HepG2 (cell line): ENCODE results near the gene SRSF2. TPM values are rescaled to one million over a fixed set of nuclear protein-coding genes. Genes with fewer than 3 reads are reported as not detected.

Source experiments
- CCDC6 ChIP-seq: sonication (generic); formaldehyde crosslinking; IDR thresholded peaks from 2 replicates; pipeline ENCODE4 v1.8.1; 2022; ENCODE audit warnings: mild to moderate bottlenecking, missing genetic modification reagents, moderate library complexity
- CEBPB ChIP-seq: IDR thresholded peaks from 2 replicates; pipeline ENCODE4 v1.6.1; 2011; ENCODE audit warnings: low read depth, low read length, improper control_type of control experiment, borderline replicate concordance
- GLI4 ChIP-seq: sonication (generic); formaldehyde crosslinking; IDR thresholded peaks from 2 replicates; pipeline ENCODE4 v1.5.1; 2020; ENCODE audit warnings: missing genetic modification reagents, mild to moderate bottlenecking, moderate library complexity, borderline replicate concordance
- HOXD1 ChIP-seq: sonication (generic); formaldehyde crosslinking; IDR thresholded peaks from 2 replicates; pipeline ENCODE4 v1.5.0; 2020; ENCODE audit warnings: missing genetic modification reagents
- MLLT10 ChIP-seq: sonication (generic); formaldehyde crosslinking; IDR thresholded peaks from 2 replicates; pipeline ENCODE4 v1.4.0; 2020; ENCODE audit warnings: missing genetic modification reagents
- POLR2AphosphoS5 ChIP-seq: IDR thresholded peaks from 2 replicates; pipeline ENCODE4 v1.6.1; 2012; ENCODE audit warnings: low read depth, low read length
- RAD51 ChIP-seq: fragments of 450-650 bp; IDR thresholded peaks from 2 replicates; pipeline ENCODE4 v1.6.1; 2016; ENCODE audit warnings: borderline replicate concordance
- SUZ12 ChIP-seq: fragments of 150-350 bp; IDR thresholded peaks from 2 replicates; pipeline ENCODE4 v1.6.1; 2014; ENCODE audit warnings: low read depth, low read length
- THYN1 ChIP-seq: sonication (generic); formaldehyde crosslinking; IDR thresholded peaks from 2 replicates; pipeline ENCODE4 v1.8.1; 2023; ENCODE audit warnings: low read depth, mild to moderate bottlenecking, moderate library complexity, missing genetic modification reagents, borderline replicate concordance
- ZNF577 ChIP-seq: sonication (generic); formaldehyde crosslinking; IDR thresholded peaks from 2 replicates; pipeline ENCODE4 v1.4.0; 2020; ENCODE audit warnings: mild to moderate bottlenecking, low read depth, missing genetic modification reagents, borderline replicate concordance
- ZNF615 ChIP-seq: sonication (generic); formaldehyde crosslinking; IDR thresholded peaks from 2 replicates; pipeline ENCODE4 v1.5.0; 2020; ENCODE audit warnings: mild to moderate bottlenecking, missing genetic modification reagents, borderline replicate concordance
- ZNF772 ChIP-seq: sonication (generic); formaldehyde crosslinking; IDR thresholded peaks from 2 replicates; pipeline ENCODE4 v1.5.0; 2020; ENCODE audit warnings: mild to moderate bottlenecking, missing genetic modification reagents
- ZNF788 ChIP-seq: sonication (generic); formaldehyde crosslinking; IDR thresholded peaks from 2 replicates; pipeline ENCODE4 v1.5.0; 2020; ENCODE audit warnings: mild to moderate bottlenecking, missing genetic modification reagents, borderline replicate concordance
- polyA plus RNA-seq, 8 experiments: library from polyadenylated mRNA; depleted of rRNA in 3 of 8; stranded (reverse) in 7 of 8; unstranded in 1 of 8; fragments of >200 nt; fragmentation: Illumina TruSeq in 4 of 8; extraction: Trizol in 4 of 8; gene quantifications; 2 replicates each; pipeline versions ENCODE4 v1.2.1 to v1.2.3, GENCODE V29; 2011 to 2016; ENCODE audit warnings: low read depth in 4 of 8, missing spikeins in 1 of 8, mixed read lengths in 1 of 8; ENCODE audit not compliant: insufficient read depth in 1 of 8
- total RNA-seq, 5 experiments: library from RNA; depleted of rRNA; stranded (reverse); fragments of >200 nt; fragmentation: Illumina TruSeq; extraction: Trizol; gene quantifications; 2 replicates each; pipeline ENCODE4 v1.2.3, GENCODE V29; 2016; ENCODE audit warnings: low read depth in 1 of 5
- TF ChIP-seq, protein P1 (sequence below): sonication (generic); formaldehyde crosslinking; IDR thresholded peaks from 2 replicates; pipeline ENCODE4 v1.5.0; 2020; ENCODE audit warnings: mild to moderate bottlenecking, missing genetic modification reagents
- TF ChIP-seq, protein P2 (sequence below): sonication (generic); formaldehyde crosslinking; IDR thresholded peaks from 2 replicates; pipeline ENCODE4 v1.4.0; 2020; ENCODE audit warnings: missing genetic modification reagents, borderline replicate concordance
- TF ChIP-seq, protein P3 (sequence below): sonication (generic); formaldehyde crosslinking; IDR thresholded peaks from 2 replicates; pipeline ENCODE4 v1.4.0; 2020; ENCODE audit warnings: missing genetic modification reagents
- TF ChIP-seq, protein P4 (sequence below): sonication (generic); formaldehyde crosslinking; IDR thresholded peaks from 2 replicates; pipeline ENCODE4 v1.4.0; 2020; ENCODE audit warnings: mild to moderate bottlenecking, missing genetic modification reagents

Gene SRSF2
- total and polyA plus RNA-seq, 2 of the 13 experiments (the other 11 are each of a cell fraction or from before 2014, with no cell fraction given), result 306 to 319 TPM

DNA sequence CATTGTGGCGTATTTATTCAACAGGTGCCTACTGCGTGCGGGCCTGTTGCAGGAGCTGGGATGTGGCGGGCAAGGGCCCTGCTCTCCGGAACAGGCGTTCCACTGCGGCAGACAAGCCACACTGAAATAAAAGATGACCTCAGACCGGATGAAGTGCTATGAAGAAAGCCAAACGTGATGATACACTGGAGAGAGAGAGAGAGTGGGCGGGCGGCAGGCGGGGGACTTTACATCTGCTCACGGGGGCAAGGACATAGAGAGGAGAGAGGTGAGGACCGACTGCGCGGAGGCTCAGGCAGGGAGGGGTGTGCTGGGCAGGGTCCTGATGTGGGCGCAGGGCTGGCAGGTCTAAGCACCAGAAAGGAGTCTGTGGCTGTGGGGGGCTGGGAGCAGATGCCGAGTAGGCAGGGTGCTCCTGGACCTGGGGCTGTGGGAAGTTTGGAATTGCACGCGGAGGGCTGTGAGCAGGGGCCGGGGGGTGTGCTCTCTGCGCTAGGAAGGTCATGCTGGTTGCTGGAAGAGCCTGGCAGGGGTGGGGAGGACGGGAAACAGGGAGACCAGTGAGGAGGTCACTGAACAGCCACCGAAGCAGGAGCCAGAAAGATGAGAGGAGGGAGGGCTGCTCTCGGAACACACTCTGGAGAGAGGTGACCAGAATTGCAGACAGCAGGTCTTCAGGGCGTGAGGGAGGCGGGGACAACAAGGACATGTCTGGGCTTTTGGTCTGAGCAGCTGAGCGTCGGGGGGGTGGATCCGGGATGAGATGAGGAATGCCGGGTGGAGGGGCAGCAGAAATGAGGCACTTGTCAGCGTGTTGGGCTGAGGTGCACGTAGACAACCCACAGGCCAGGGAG is 36.3 kb downstream of the SRSF2 start (continued):
- TF ChIP-seq, protein P1, sequence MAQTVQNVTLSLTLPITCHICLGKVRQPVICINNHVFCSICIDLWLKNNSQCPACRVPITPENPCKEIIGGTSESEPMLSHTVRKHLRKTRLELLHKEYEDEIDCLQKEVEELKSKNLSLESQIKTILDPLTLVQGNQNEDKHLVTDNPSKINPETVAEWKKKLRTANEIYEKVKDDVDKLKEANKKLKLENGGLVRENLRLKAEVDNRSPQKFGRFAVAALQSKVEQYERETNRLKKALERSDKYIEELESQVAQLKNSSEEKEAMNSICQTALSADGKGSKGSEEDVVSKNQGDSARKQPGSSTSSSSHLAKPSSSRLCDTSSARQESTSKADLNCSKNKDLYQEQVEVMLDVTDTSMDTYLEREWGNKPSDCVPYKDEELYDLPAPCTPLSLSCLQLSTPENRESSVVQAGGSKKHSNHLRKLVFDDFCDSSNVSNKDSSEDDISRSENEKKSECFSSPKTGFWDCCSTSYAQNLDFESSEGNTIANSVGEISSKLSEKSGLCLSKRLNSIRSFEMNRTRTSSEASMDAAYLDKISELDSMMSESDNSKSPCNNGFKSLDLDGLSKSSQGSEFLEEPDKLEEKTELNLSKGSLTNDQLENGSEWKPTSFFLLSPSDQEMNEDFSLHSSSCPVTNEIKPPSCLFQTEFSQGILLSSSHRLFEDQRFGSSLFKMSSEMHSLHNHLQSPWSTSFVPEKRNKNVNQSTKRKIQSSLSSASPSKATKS (CRISPR knock-in tag), result no peak
- TF ChIP-seq HOXD1 (CRISPR knock-in tag) (no peak), THYN1 (CRISPR knock-in tag) (no peak), ZNF788 (peak; percentile 88), GLI4 (CRISPR knock-in tag) (no peak; the same call in none of the 2 replicates), POLR2AphosphoS5 (peak; percentile 39; the same call in 1 of the 2 replicates), CCDC6 (peak; percentile 63; the same call in 1 of the 2 replicates), ZNF577 (CRISPR knock-in tag) (no peak; the same call in 1 of the 2 replicates), ZNF615 (CRISPR knock-in tag) (no peak; the same call in 1 of the 2 replicates), SUZ12 (no peak), RAD51 (no peak), ZNF772 (peak; percentile 57; the same call in 1 of the 2 replicates), MLLT10 (CRISPR knock-in tag) (no peak), CEBPB (peak; percentile 28; the same call in 1 of the 2 replicates)
- TF ChIP-seq, protein P2, sequence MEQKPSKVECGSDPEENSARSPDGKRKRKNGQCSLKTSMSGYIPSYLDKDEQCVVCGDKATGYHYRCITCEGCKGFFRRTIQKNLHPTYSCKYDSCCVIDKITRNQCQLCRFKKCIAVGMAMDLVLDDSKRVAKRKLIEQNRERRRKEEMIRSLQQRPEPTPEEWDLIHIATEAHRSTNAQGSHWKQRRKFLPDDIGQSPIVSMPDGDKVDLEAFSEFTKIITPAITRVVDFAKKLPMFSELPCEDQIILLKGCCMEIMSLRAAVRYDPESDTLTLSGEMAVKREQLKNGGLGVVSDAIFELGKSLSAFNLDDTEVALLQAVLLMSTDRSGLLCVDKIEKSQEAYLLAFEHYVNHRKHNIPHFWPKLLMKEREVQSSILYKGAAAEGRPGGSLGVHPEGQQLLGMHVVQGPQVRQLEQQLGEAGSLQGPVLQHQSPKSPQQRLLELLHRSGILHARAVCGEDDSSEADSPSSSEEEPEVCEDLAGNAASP (CRISPR knock-in tag), result peak; percentile 47; the same call in 1 of the 2 replicates
- TF ChIP-seq, protein P3, sequence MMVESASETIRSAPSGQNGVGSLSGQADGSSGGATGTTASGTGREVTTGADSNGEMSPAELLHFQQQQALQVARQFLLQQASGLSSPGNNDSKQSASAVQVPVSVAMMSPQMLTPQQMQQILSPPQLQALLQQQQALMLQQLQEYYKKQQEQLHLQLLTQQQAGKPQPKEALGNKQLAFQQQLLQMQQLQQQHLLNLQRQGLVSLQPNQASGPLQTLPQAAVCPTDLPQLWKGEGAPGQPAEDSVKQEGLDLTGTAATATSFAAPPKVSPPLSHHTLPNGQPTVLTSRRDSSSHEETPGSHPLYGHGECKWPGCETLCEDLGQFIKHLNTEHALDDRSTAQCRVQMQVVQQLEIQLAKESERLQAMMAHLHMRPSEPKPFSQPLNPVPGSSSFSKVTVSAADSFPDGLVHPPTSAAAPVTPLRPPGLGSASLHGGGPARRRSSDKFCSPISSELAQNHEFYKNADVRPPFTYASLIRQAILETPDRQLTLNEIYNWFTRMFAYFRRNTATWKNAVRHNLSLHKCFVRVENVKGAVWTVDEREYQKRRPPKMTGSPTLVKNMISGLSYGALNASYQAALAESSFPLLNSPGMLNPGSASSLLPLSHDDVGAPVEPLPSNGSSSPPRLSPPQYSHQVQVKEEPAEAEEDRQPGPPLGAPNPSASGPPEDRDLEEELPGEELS (CRISPR knock-in tag), result peak; percentile 47; the same call in 1 of the 2 replicates
- TF ChIP-seq, protein P4, sequence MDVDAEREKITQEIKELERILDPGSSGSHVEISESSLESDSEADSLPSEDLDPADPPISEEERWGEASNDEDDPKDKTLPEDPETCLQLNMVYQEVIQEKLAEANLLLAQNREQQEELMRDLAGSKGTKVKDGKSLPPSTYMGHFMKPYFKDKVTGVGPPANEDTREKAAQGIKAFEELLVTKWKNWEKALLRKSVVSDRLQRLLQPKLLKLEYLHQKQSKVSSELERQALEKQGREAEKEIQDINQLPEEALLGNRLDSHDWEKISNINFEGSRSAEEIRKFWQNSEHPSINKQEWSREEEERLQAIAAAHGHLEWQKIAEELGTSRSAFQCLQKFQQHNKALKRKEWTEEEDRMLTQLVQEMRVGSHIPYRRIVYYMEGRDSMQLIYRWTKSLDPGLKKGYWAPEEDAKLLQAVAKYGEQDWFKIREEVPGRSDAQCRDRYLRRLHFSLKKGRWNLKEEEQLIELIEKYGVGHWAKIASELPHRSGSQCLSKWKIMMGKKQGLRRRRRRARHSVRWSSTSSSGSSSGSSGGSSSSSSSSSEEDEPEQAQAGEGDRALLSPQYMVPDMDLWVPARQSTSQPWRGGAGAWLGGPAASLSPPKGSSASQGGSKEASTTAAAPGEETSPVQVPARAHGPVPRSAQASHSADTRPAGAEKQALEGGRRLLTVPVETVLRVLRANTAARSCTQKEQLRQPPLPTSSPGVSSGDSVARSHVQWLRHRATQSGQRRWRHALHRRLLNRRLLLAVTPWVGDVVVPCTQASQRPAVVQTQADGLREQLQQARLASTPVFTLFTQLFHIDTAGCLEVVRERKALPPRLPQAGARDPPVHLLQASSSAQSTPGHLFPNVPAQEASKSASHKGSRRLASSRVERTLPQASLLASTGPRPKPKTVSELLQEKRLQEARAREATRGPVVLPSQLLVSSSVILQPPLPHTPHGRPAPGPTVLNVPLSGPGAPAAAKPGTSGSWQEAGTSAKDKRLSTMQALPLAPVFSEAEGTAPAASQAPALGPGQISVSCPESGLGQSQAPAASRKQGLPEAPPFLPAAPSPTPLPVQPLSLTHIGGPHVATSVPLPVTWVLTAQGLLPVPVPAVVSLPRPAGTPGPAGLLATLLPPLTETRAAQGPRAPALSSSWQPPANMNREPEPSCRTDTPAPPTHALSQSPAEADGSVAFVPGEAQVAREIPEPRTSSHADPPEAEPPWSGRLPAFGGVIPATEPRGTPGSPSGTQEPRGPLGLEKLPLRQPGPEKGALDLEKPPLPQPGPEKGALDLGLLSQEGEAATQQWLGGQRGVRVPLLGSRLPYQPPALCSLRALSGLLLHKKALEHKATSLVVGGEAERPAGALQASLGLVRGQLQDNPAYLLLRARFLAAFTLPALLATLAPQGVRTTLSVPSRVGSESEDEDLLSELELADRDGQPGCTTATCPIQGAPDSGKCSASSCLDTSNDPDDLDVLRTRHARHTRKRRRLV (CRISPR knock-in tag), result no peak
